ENCODE measurements around the gene MRPS18A. TPM values are rescaled to one million over a fixed set of nuclear protein-coding genes. Genes with fewer than 3 reads are reported as not detected.

MRPS18A gene
- total and polyA plus RNA-seq, 9 of the 15 experiments (the other 6 are each of a cell fraction or from before 2014, with no cell fraction given), result 87.5 to 243 (median 125) TPM

GRCh38 chr6:43667245-43668150 lies 20.1 kb downstream of the MRPS18A start (continued):
- TF ChIP-seq CREB5 (CRISPR knock-in tag; IDR thresholded peaks at IDR 0.05), result no peak
- TF ChIP-seq, protein P1, sequence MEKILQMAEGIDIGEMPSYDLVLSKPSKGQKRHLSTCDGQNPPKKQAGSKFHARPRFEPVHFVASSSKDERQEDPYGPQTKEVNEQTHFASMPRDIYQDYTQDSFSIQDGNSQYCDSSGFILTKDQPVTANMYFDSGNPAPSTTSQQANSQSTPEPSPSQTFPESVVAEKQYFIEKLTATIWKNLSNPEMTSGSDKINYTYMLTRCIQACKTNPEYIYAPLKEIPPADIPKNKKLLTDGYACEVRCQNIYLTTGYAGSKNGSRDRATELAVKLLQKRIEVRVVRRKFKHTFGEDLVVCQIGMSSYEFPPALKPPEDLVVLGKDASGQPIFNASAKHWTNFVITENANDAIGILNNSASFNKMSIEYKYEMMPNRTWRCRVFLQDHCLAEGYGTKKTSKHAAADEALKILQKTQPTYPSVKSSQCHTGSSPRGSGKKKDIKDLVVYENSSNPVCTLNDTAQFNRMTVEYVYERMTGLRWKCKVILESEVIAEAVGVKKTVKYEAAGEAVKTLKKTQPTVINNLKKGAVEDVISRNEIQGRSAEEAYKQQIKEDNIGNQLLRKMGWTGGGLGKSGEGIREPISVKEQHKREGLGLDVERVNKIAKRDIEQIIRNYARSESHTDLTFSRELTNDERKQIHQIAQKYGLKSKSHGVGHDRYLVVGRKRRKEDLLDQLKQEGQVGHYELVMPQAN (IDR thresholded peaks at IDR 0.05; ENCODE audit: borderline replicate concordance), result no peak
- TF ChIP-seq MBD2 (IDR thresholded peaks at IDR 0.05; ENCODE audit: borderline replicate concordance, low read depth), result no peak
- no peak for TF ChIP-seq BCL6 (CRISPR knock-in tag; IDR thresholded peaks at IDR 0.05)
- TF ChIP-seq REST (IDR thresholded peaks at IDR 0.05; ENCODE audit: borderline replicate concordance), result peak; percentile 90
- 0 out of 2 replicates have a peak, but pooled peaks have one; percentile 36 for TF ChIP-seq REST (CRISPR knock-in tag; IDR thresholded peaks at IDR 0.05; ENCODE audit: low read depth)
- TF ChIP-seq ZNF24 (IDR thresholded peaks at IDR 0.05), result peak; percentile 6; the same call in 1 of the 2 replicates
- no peak for TF ChIP-seq FOXK2 (conservative IDR thresholded peaks at IDR 0.05 in 1 of 2, IDR thresholded peaks at IDR 0.05 in 1 of 2; ENCODE audit: low read depth in 2 of 2)
- no peak for TF ChIP-seq HMBOX1 (IDR thresholded peaks at IDR 0.05)
- no peak for TF ChIP-seq ZNF124 (CRISPR knock-in tag; IDR thresholded peaks at IDR 0.05)
- TF ChIP-seq, protein P2, sequence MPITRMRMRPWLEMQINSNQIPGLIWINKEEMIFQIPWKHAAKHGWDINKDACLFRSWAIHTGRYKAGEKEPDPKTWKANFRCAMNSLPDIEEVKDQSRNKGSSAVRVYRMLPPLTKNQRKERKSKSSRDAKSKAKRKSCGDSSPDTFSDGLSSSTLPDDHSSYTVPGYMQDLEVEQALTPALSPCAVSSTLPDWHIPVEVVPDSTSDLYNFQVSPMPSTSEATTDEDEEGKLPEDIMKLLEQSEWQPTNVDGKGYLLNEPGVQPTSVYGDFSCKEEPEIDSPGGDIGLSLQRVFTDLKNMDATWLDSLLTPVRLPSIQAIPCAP (CRISPR knock-in tag; IDR thresholded peaks at IDR 0.05; ENCODE audit: borderline replicate concordance), result no peak
- no peak; the same call in 1 of the 2 replicates for TF ChIP-seq ARID1B (IDR thresholded peaks at IDR 0.05)
- no peak for TF ChIP-seq PCBP1 (IDR thresholded peaks at IDR 0.05; ENCODE audit: low read depth, low read length, poor library complexity, severe bottlenecking)
- no peak for TF ChIP-seq YBX1 (IDR thresholded peaks at IDR 0.05)
